Lower lobe of right lung (tissue), 2 donors: Measurements from ENCODE around the gene RPS15A. TPM values are rescaled to one million over a fixed set of nuclear protein-coding genes. Genes with fewer than 3 reads are reported as not detected.
A peak's percentile ranks its signal among the peaks of the same experiment; 100 is the strongest.

ENCODE experiments used
- ATAC-seq, 2 donors: fragments of 200-7000 bp; cut with Tn5 transposase; one replicate each; pipeline ENCODE4 v1.9.1; 2020 to 2022; ENCODE audit warnings: mild to moderate bottlenecking in 2 of 2, moderate library complexity in 2 of 2
- DNase-seq: peaks from one replicate; pipeline ENCODE4 v3.0.0-alpha.2; 2020
- H3K27ac ChIP-seq: fragments of 200-600 bp; one replicate; pipeline ENCODE4 v1.8.0; 2022
- H3K27me3 ChIP-seq: fragments of 200-600 bp; one replicate; pipeline ENCODE4 v1.8.0; 2022; ENCODE audit warnings: low read depth
- H3K36me3 ChIP-seq: fragments of 200-600 bp; one replicate; pipeline ENCODE4 v1.8.0; 2022; ENCODE audit warnings: mild to moderate bottlenecking
- H3K4me1 ChIP-seq: fragments of 200-600 bp; one replicate; pipeline ENCODE4 v1.8.0; 2022
- H3K4me3 ChIP-seq: fragments of 200-600 bp; one replicate; pipeline ENCODE4 v1.8.0; 2022; ENCODE audit warnings: mild to moderate bottlenecking
- H3K9me3 ChIP-seq: fragments of 200-600 bp; one replicate; pipeline ENCODE4 v1.8.0; 2022
- intact Hi-C: fragments of 100-400 bp; cut with DNase I; formaldehyde crosslinking; loops from one replicate; pipeline ENCODE4 v1.11.0; 2022
- total RNA-seq: library from RNA; stranded (reverse); fragmentation: NEBNext Ultra II Directional; extraction: Animal tissue kit (Norgen Biotek cat#: 25700); gene quantifications from one replicate; pipeline ENCODE4 v1.2.1, GENCODE V29; 2021
- TF ChIP-seq, protein P1 (sequence below): fragments of 200-600 bp; IDR thresholded peaks from one replicate; pipeline ENCODE4 v1.8.0; 2022; ENCODE audit warnings: antibody characterized with exemption, mild to moderate bottlenecking
- donor health status: DM: no; HTN: yes; CAD: no; lungs with severe emphysema.

RPS15A gene
- total RNA-seq, 1 donor from 2014 or later, result 1,084 TPM

DNA sequence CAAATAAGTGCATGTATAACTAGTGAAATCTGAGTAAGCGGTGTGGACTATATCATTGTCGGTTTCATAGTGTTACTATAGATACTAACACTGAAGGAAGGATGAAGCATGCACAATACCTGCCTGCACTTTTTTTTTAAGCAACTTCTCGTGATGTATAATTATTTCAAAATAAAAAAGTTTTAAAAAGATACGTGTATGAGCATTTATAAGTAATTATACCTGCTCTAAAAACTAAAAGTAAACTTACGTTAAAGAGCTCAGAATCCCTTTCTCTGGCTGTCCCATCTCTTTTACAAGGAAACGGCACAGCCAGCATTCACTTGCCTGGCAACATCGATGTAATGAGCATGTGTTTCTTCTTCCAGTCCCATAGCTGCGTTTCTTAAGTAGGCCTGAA is 42.5 kb upstream of the RPS15A start:
- intact Hi-C loops, result no loop called here
- no peak overlapping the region for H3K4me3 ChIP-seq
- TF ChIP-seq, protein P1, sequence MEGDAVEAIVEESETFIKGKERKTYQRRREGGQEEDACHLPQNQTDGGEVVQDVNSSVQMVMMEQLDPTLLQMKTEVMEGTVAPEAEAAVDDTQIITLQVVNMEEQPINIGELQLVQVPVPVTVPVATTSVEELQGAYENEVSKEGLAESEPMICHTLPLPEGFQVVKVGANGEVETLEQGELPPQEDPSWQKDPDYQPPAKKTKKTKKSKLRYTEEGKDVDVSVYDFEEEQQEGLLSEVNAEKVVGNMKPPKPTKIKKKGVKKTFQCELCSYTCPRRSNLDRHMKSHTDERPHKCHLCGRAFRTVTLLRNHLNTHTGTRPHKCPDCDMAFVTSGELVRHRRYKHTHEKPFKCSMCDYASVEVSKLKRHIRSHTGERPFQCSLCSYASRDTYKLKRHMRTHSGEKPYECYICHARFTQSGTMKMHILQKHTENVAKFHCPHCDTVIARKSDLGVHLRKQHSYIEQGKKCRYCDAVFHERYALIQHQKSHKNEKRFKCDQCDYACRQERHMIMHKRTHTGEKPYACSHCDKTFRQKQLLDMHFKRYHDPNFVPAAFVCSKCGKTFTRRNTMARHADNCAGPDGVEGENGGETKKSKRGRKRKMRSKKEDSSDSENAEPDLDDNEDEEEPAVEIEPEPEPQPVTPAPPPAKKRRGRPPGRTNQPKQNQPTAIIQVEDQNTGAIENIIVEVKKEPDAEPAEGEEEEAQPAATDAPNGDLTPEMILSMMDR, result no peak
- H3K27me3 ChIP-seq, result no peaks in the 10 kb centered on the region
- H3K27ac ChIP-seq, result no peak overlapping the region
- peaks cover 100% of the 10 kb centered on the region for H3K36me3 ChIP-seq
- H3K4me1 ChIP-seq, result no peaks in the 10 kb centered on the region
- DNase-seq (no peak), ATAC-seq (no peak)
- H3K9me3 ChIP-seq, result no peaks in the 10 kb centered on the region

DNA sequence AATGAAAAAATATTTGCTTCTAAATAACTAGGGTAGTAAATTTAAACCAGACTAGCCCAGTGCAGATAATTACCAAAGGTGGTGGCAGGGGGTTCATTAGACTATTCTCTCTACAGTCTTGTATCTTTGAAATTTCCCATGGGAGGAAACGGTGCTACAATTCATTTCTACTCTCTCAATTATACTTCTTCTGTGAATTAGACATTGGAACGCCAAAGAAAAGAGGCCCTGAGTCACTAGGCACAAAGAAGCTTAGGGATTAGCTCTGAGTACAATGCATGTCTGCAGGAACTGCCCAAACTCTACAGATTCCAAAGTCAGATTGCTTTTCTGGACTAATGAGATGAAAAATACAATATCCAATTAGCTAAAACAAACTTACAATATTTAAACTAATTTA is 41.9 kb upstream of the RPS15A start:
- Histone ChIP-seq H3K4me3 (no peak overlapping the region), H3K27ac (no peak overlapping the region), H3K27me3 (no peaks in the 10 kb centered on the region), H3K4me1 (no peaks in the 10 kb centered on the region), H3K36me3 (peaks cover 97% of the 10 kb centered on the region), H3K9me3 (no peaks in the 10 kb centered on the region)
- TF ChIP-seq, protein P1, result no peak
- intact Hi-C loops, result no loop called here
- DNase-seq (no peak), ATAC-seq (no peak)

DNA sequence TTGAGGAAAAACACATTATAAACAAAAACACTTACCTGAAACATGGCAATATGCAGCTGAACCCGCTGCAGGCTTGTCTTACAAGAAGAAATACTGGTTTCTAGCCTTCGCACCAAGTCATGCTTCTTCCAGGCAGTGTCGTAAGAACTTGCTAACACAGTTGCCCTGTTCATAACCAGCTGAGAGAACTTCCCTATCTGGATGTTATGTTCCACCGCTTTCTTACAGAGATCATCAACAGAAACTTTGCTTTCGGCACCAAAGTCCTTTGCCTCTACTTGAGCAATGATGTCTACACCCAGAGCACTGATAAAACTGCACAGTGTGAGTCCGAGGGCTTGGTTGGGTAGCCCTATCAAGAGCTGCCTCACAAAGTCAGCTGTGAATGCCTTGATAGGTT is 39.1 kb upstream of the RPS15A start:
- intact Hi-C loops, result no loop called here
- H3K4me1 ChIP-seq, result no peaks in the 10 kb centered on the region
- ATAC-seq (peak in 1 of 2 donors; percentile 21), DNase-seq (no peak)
- no peaks in the 10 kb centered on the region for H3K27me3 ChIP-seq
- TF ChIP-seq, protein P1, result no peak
- no peak overlapping the region for H3K27ac ChIP-seq
- peaks cover 73% of the 10 kb centered on the region for H3K36me3 ChIP-seq
- no peak overlapping the region for H3K4me3 ChIP-seq
- H3K9me3 ChIP-seq, result no peaks in the 10 kb centered on the region

DNA sequence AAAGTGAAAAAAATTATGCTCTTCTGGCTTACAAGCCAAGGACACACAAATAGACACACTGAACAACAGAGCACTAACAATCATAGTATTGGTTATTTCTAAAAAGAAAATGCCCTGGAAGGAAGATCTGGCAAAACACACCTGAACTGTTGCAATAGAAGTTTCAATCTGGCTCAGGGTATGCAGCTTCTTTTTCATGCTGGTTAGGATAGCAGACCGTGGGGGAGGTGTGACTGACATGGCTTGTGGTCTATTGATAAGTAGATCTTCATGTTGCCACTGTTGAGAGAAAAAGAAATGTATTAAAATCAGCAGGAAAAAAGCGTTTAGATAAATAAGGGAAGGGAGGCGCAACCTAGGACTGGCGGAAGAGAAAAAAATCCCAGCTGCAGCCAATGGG is 37.8 kb upstream of the RPS15A start:
- H3K36me3 ChIP-seq, result peaks cover 59% of the 10 kb centered on the region
- no peak for DNase-seq
- H3K4me1 ChIP-seq, result no peaks in the 10 kb centered on the region
- intact Hi-C loops, result no loop called here
- no peak overlapping the region for H3K27ac ChIP-seq
- H3K27me3 ChIP-seq, result no peaks in the 10 kb centered on the region
- TF ChIP-seq, protein P1, result no peak
- H3K4me3 ChIP-seq, result no peak overlapping the region
- H3K9me3 ChIP-seq, result no peaks in the 10 kb centered on the region
- no peak for ATAC-seq

DNA sequence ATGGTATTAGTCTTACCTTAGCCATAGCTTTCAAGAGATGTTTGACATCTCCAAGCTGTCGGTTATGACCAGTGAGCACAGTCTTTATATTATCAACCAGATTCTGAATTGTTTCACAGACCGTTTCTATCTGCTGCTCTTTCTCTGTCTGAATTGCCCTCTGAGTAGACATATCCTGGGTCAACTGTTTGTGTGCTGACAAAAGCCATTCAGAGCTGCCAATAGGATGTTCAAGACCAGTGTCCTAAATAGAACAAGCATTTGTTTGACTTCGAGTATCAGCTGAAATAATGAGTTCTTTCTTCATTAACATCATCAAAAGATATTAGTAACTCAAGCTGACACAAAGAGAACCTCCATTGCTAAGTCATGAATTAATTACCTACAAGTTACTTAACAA is 26.2 kb upstream of the RPS15A start:
- no peaks in the 10 kb centered on the region for H3K4me1 ChIP-seq
- H3K27me3 ChIP-seq, result no peaks in the 10 kb centered on the region
- ATAC-seq (no peak), DNase-seq (no peak)
- TF ChIP-seq, protein P1, result no peak
- no peak overlapping the region for H3K27ac ChIP-seq
- no peaks in the 10 kb centered on the region for H3K9me3 ChIP-seq
- peaks cover 88% of the 10 kb centered on the region for H3K36me3 ChIP-seq
- intact Hi-C loops, result no loop called here
- no peak overlapping the region for H3K4me3 ChIP-seq

DNA sequence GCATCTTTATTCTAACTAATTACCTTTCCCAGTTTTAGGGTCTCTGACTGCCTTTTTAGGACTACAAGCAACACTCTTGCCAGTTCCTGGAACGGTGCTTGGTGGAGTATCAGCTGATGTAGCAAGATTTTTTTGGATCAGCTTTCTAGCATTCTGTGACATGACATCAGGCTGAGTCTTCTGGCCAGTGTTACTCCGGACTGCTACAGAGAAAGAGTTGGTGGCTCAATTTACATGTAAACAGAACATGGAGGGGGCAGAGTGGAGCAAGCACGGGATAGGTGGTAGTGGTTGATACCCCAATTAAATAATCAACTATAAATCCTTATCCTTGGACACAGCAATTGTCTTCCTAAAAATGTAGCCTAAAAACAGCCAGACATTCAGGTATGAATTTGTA is 21.8 kb upstream of the RPS15A start:
- Histone ChIP-seq H3K9me3 (no peaks in the 10 kb centered on the region), H3K4me1 (no peaks in the 10 kb centered on the region), H3K27me3 (no peaks in the 10 kb centered on the region), H3K4me3 (no peak overlapping the region), H3K36me3 (peaks cover 94% of the 10 kb centered on the region), H3K27ac (no peak overlapping the region)
- TF ChIP-seq, protein P1, result no peak
- intact Hi-C loops, result no loop called here
- ATAC-seq, result no peak
- no peak for DNase-seq
